ENCODE results near the gene SLC26A4. TPM values are rescaled to one million over a fixed set of nuclear protein-coding genes. Genes with fewer than 3 reads are reported as not detected.

Gene SLC26A4
- total and polyA plus RNA-seq, 9 of the 15 experiments (the other 6 are each of a cell fraction or from before 2014, with no cell fraction given): 0.09 to 1.2 (median 0.33) TPM

DNA sequence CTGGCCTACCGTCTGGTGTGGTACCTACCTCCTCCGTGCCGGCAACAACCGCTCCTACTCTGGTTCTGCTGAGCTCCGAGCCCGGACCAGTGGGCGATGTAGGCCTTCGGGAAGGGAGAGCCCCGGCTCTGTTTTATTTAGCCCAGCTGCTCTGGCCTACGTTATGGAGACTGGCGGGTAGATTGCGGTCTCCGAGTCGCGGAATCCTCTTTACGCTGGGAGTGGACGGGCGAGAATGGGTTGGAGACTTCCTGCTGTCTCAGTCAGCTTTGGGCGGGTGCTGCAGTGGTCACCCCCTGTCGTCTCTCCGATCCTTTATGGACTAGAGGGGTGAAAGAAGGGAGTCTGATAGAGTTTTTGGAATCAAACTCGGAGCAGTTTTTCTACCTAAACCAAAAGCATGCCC, 83.7 kb downstream of the SLC26A4 start:
- Histone ChIP-seq H3K36me3 (ENCODE audit: control insufficient read depth, insufficient read depth, low read length) (peaks cover 31% of the 10 kb centered on the region), H2AFZ (ENCODE audit: low read depth, low read length) (peak overlapping the region; percentile 100), H3K27ac (ENCODE audit: extremely low read depth, low read depth, low read length) (peak overlapping the region; percentile 100), H3K9ac (ENCODE audit: insufficient read depth in 1 of 2, low read depth in 2 of 2, low read length in 2 of 2) (peak overlapping the region; percentile 95 to 99), H3K4me1 (replicated peaks in 1 of 2; ENCODE audit: control insufficient read depth in 2 of 2, insufficient read depth in 2 of 2, low read length in 2 of 2) (peaks cover 3 to 21% of the 10 kb centered on the region in 2 experiments), H3K4me3 (peak overlapping the region; percentile 93), H3K4me2 (ENCODE audit: insufficient read depth, low read length) (peak overlapping the region; percentile 100), H3K27me3 (ENCODE audit: control insufficient read depth in 2 of 2, insufficient read depth in 2 of 2, low read length in 2 of 2) (no peaks in the 10 kb centered on the region), H4K20me1 (replicated peaks; ENCODE audit: control insufficient read depth, insufficient read depth, low read length) (peaks cover 17% of the 10 kb centered on the region), H3K79me2 (ENCODE audit: control insufficient read depth, insufficient read depth, low read length) (peaks cover 55% of the 10 kb centered on the region), H3K9me3 (replicated peaks; ENCODE audit: control insufficient read depth, insufficient read depth, low read depth, low read length) (no peaks in the 10 kb centered on the region), H3K9me1 (ENCODE audit: control insufficient read depth, insufficient read depth, low read length) (peaks cover 4% of the 10 kb centered on the region)
- 1% methylated on average over 22 of the region's 22 CpGs for WGBS (ENCODE audit: insufficient coverage, low coverage, missing lambda C conversion rate)
- intact Hi-C loops (cut with micrococcal nuclease): loop anchor here (5.0 kb wide), 1 partner anchor 403 kb away; no protein-coding TSS in a partner anchor
- ATAC-seq: peak; percentile 64
- FAIRE-seq: no peak
- POLR2A ChIA-PET: interaction anchor here (1.2 to 2.4 kb wide), 4 partner anchors 21 to 575 kb away, joined by 4 to 12 read pairs (median 9); partner anchors contain the start of gene HBP1
- CTCF ChIA-PET (ENCODE audit: low intra/inter-chr PET ratio): interaction anchor here (1.2 to 2.3 kb wide), 2 partner anchors 130 to 402 kb away, joined by 6 to 14 read pairs; no protein-coding TSS in a partner anchor
- in situ Hi-C loops (cut with MboI): loop anchor here (10.0 to 25.0 kb wide), 2 partner anchors 130 to 393 kb away; partner anchors contain the start of gene LAMB4
- BruUV-seq (replicated peaks): TSS peak; percentile 42
- peak in 1 of 4 experiments; percentile 67 for DNase-seq (ENCODE audit: extremely low read depth in 1 of 4, low spot score in 3 of 4)
- no peak for TF ChIP-seq MYBL2 (IDR thresholded peaks at IDR 0.05; ENCODE audit: low read depth)
- no peak for TF ChIP-seq MYBL2 (CRISPR knock-in tag; IDR thresholded peaks at IDR 0.05; ENCODE audit: borderline replicate concordance)
- no peak for TF ChIP-seq ZNF232 (CRISPR knock-in tag; IDR thresholded peaks at IDR 0.05)
- TF ChIP-seq GABPA (tag; conservative IDR thresholded peaks at IDR 0.05; ENCODE audit: low read depth): no peak
- TF ChIP-seq, protein P1, sequence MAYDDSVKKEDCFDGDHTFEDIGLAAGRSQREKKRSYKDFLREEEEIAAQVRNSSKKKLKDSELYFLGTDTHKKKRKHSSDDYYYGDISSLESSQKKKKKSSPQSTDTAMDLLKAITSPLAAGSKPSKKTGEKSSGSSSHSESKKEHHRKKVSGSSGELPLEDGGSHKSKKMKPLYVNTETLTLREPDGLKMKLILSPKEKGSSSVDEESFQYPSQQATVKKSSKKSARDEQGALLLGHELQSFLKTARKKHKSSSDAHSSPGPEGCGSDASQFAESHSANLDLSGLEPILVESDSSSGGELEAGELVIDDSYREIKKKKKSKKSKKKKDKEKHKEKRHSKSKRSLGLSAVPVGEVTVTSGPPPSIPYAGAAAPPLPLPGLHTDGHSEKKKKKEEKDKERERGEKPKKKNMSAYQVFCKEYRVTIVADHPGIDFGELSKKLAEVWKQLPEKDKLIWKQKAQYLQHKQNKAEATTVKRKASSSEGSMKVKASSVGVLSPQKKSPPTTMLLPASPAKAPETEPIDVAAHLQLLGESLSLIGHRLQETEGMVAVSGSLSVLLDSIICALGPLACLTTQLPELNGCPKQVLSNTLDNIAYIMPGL (CRISPR knock-in tag; IDR thresholded peaks at IDR 0.05): peak; percentile 20; the same call in 1 of the 2 replicates
- TF ChIP-seq, protein P2, sequence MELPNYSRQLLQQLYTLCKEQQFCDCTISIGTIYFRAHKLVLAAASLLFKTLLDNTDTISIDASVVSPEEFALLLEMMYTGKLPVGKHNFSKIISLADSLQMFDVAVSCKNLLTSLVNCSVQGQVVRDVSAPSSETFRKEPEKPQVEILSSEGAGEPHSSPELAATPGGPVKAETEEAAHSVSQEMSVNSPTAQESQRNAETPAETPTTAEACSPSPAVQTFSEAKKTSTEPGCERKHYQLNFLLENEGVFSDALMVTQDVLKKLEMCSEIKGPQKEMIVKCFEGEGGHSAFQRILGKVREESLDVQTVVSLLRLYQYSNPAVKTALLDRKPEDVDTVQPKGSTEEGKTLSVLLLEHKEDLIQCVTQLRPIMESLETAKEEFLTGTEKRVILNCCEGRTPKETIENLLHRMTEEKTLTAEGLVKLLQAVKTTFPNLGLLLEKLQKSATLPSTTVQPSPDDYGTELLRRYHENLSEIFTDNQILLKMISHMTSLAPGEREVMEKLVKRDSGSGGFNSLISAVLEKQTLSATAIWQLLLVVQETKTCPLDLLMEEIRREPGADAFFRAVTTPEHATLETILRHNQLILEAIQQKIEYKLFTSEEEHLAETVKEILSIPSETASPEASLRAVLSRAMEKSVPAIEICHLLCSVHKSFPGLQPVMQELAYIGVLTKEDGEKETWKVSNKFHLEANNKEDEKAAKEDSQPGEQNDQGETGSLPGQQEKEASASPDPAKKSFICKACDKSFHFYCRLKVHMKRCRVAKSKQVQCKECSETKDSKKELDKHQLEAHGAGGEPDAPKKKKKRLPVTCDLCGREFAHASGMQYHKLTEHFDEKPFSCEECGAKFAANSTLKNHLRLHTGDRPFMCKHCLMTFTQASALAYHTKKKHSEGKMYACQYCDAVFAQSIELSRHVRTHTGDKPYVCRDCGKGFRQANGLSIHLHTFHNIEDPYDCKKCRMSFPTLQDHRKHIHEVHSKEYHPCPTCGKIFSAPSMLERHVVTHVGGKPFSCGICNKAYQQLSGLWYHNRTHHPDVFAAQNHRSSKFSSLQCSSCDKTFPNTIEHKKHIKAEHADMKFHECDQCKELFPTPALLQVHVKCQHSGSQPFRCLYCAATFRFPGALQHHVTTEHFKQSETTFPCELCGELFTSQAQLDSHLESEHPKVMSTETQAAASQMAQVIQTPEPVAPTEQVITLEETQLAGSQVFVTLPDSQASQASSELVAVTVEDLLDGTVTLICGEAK (IDR thresholded peaks at IDR 0.05): no peak
- TF ChIP-seq, protein P2 (CRISPR knock-in tag; IDR thresholded peaks at IDR 0.05): no peak
